Measurements from ENCODE around the gene FOXP4.

FOXP4 gene

GRCh38 chr6:41548841-41549642 lies 2.9 kb downstream of the FOXP4 start:
- Histone ChIP-seq H3K4me2 (ENCODE audit: low read length) (no peak overlapping the region), H2AFZ (no peak overlapping the region), H3K27me3 (ENCODE audit: control insufficient read depth, insufficient read depth, low read length) (no peaks in the 10 kb centered on the region), H3K27ac (no peak overlapping the region), H3K9me3 (ENCODE audit: control insufficient read depth, low read length) (no peaks in the 10 kb centered on the region), H3K36me3 (ENCODE audit: control insufficient read depth, insufficient read depth, low read length) (no peaks in the 10 kb centered on the region), H3K9ac (no peak overlapping the region), H3K4me3 (ENCODE audit: low read depth, low read length) (no peak overlapping the region), H3K4me1 (peaks cover 9% of the 10 kb centered on the region), H3K79me2 (peaks cover 36% of the 10 kb centered on the region)
- TF ChIP-seq CTCF (IDR thresholded peaks at IDR 0.05) = no peak

GRCh38 chr6:41549673-41550072 lies 3.5 kb downstream of the FOXP4 start:
- H3K79me2 ChIP-seq = peaks cover 36% of the 10 kb centered on the region
- no peaks in the 10 kb centered on the region for H3K9me3 ChIP-seq (ENCODE audit: control insufficient read depth, low read length)
- peaks cover 9% of the 10 kb centered on the region for H3K4me1 ChIP-seq
- no peaks in the 10 kb centered on the region for H3K27me3 ChIP-seq (ENCODE audit: control insufficient read depth, insufficient read depth, low read length)
- TF ChIP-seq CTCF (IDR thresholded peaks at IDR 0.05) = no peak
- no peak overlapping the region for H3K27ac ChIP-seq
- no peak overlapping the region for H3K9ac ChIP-seq
- no peak overlapping the region for H2AFZ ChIP-seq
- no peak overlapping the region for H3K4me2 ChIP-seq (ENCODE audit: low read length)
- H3K4me3 ChIP-seq (ENCODE audit: low read depth, low read length) = no peak overlapping the region
- no peaks in the 10 kb centered on the region for H3K36me3 ChIP-seq (ENCODE audit: control insufficient read depth, insufficient read depth, low read length)

GRCh38 chr6:41551086-41551700 lies 5.0 kb downstream of the FOXP4 start:
- H3K27ac ChIP-seq = no peak overlapping the region

GRCh38 chr6:41551857-41552256 lies 5.7 kb downstream of the FOXP4 start:
- H3K9ac ChIP-seq = no peak overlapping the region
- H2AFZ ChIP-seq = no peak overlapping the region
- no peaks in the 10 kb centered on the region for H3K27me3 ChIP-seq (ENCODE audit: control insufficient read depth, insufficient read depth, low read length)
- H3K27ac ChIP-seq = no peak overlapping the region
- no peak for TF ChIP-seq CTCF (IDR thresholded peaks at IDR 0.05)
- no peak overlapping the region for H3K4me2 ChIP-seq (ENCODE audit: low read length)
- peaks cover 40% of the 10 kb centered on the region for H3K79me2 ChIP-seq
- no peaks in the 10 kb centered on the region for H3K9me3 ChIP-seq (ENCODE audit: control insufficient read depth, low read length)
- H3K4me3 ChIP-seq (ENCODE audit: low read depth, low read length) = no peak overlapping the region
- no peaks in the 10 kb centered on the region for H3K36me3 ChIP-seq (ENCODE audit: control insufficient read depth, insufficient read depth, low read length)
- H3K4me1 ChIP-seq = peaks cover 4% of the 10 kb centered on the region

More at GRCh38 chr6:41551086-41551700, 5.0 kb downstream of the FOXP4 start:
- no peak overlapping the region for H3K4me3 ChIP-seq (ENCODE audit: low read depth, low read length)
- no peaks in the 10 kb centered on the region for H3K9me3 ChIP-seq (ENCODE audit: control insufficient read depth, low read length)
- peaks cover 4% of the 10 kb centered on the region for H3K4me1 ChIP-seq
- H2AFZ ChIP-seq = no peak overlapping the region
- no peaks in the 10 kb centered on the region for H3K27me3 ChIP-seq (ENCODE audit: control insufficient read depth, insufficient read depth, low read length)
- H3K9ac ChIP-seq = no peak overlapping the region
- TF ChIP-seq CTCF (IDR thresholded peaks at IDR 0.05) = no peak
- H3K79me2 ChIP-seq = peaks cover 36% of the 10 kb centered on the region
- H3K36me3 ChIP-seq (ENCODE audit: control insufficient read depth, insufficient read depth, low read length) = no peaks in the 10 kb centered on the region
- H3K4me2 ChIP-seq (ENCODE audit: low read length) = no peak overlapping the region

Measured in parathyroid adenoma (tissue), 2 donors.